ENCODE measurements around the gene SCN5A.

SCN5A gene

GRCh38 chr3:38649500-38650247 lies at the start of gene SCN5A:
SCN5A (minus strand) TSS chr3:38649687; CDS start chr3:38633307, 16,380 bp downstream.
- DNase-seq (ENCODE audit: insufficient read length, low spot score): peak; percentile 91
- FAIRE-seq: no peak
- no peak for TF ChIP-seq CTCF (IDR thresholded peaks at IDR 0.05; ENCODE audit: insufficient read depth, missing control alignments)

- DNase-seq (ENCODE audit: insufficient read length, low spot score): no peak
- TF ChIP-seq CTCF (IDR thresholded peaks at IDR 0.05; ENCODE audit: insufficient read depth, missing control alignments): no peak
- FAIRE-seq: no peak
Observed at GRCh38 chr3:38698760-38699159, 49.3 kb upstream of the SCN5A start.

DNA sequence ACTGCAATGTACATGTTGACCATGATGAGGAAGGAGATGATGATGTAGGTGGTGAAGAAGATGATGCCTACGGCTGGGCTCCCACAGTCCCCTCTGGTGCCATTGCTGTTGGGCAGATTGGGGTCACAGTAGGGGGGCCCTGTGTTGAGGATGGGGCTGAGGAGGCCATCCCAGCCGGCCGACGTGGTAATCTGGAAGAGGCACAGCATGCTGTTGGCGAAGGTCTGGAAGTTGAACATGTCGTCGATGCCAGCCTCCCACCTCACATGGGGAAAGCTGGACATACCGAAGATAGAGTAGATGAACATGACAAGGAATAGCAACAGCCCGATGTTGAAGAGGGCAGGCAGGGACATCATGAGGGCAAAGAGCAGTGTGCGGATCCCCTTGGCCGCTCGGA lies 48.6 kb upstream of the SCN5A start:
- FAIRE-seq (no peak), DNase-seq (ENCODE audit: insufficient read length, low spot score) (no peak)
- TF ChIP-seq CTCF (IDR thresholded peaks at IDR 0.05; ENCODE audit: insufficient read depth, missing control alignments): no peak

DNA sequence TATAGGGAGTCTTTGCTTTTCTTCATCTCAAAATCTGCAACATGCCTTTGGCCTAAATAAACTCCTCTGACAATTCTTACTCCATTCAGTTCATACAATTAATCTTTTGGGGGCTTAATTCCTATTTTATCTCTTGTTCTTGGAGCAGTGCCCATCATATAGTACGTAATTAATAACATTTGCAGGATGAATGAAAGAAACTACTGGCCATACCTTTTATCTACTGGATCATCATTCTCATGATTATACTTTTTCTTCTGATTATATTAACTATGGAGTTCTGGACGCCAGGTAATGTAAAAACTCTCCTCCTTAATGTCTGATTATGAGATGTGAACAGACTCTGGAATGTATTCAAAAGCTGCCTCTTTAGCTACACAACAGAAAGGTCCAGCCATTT lies 46.5 kb upstream of the SCN5A start:
- no peak for DNase-seq (ENCODE audit: insufficient read length, low spot score)
- TF ChIP-seq CTCF (IDR thresholded peaks at IDR 0.05; ENCODE audit: insufficient read depth, missing control alignments): no peak
- no peak for FAIRE-seq

- no peak for TF ChIP-seq CTCF (IDR thresholded peaks at IDR 0.05; ENCODE audit: insufficient read depth, missing control alignments)
- DNase-seq (ENCODE audit: insufficient read length, low spot score) (no peak), FAIRE-seq (no peak)
Observed at GRCh38 chr3:38690185-38690584, 40.7 kb upstream of the SCN5A start.

DNA sequence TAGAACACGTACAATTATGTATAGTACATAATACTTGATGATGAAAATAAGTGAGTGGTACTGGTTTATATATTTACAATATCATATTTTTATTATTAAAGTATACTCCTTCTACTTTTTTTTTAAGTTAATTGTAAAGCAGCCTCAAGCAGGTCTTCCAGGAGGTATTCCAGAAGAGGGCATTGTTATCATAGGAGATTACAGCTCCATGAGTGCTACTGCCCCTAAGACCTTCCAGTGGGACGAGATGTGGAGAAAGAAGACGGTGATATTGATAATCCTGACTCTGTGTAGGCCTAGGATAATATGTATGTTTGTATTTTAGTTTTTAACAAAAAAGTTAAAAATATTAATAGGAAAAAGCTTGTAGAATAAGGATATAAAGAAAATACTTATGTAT lies 40.3 kb upstream of the SCN5A start:
- FAIRE-seq (no peak), DNase-seq (ENCODE audit: insufficient read length, low spot score) (no peak)
- TF ChIP-seq CTCF (IDR thresholded peaks at IDR 0.05; ENCODE audit: insufficient read depth, missing control alignments): no peak

DNA sequence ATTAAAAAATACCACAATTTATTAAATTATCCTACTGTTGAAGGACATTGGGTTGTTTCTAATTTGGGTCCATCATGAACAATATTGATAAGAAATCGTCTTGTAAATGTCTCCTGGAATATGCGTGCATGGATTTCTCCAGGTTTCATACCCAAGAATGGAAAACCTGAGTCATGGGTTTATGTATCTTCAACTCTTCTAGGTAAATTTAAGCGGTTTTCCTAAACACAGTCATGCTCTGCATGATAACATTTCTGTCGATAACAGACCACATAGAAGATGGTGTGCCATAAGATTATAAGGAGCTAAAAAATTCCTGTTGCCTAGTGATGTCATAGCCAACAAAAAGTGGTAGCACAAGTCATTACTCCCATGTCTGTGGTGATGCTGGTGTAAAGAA lies 39.9 kb upstream of the SCN5A start:
- no peak for TF ChIP-seq CTCF (IDR thresholded peaks at IDR 0.05; ENCODE audit: insufficient read depth, missing control alignments)
- no peak for FAIRE-seq
- no peak for DNase-seq (ENCODE audit: insufficient read length, low spot score)

Measured in D721Med (cell line).